Fibroblast of skin of left biceps (primary cell): ENCODE results near the gene ERMARD.

Source experiments
- DNase-seq, 2 experiments: peaks; one replicate each; pipeline ENCODE4 v3.0.0-alpha.2; 2013; ENCODE audit warnings: low read depth in 2 of 2

Gene ERMARD

DNA sequence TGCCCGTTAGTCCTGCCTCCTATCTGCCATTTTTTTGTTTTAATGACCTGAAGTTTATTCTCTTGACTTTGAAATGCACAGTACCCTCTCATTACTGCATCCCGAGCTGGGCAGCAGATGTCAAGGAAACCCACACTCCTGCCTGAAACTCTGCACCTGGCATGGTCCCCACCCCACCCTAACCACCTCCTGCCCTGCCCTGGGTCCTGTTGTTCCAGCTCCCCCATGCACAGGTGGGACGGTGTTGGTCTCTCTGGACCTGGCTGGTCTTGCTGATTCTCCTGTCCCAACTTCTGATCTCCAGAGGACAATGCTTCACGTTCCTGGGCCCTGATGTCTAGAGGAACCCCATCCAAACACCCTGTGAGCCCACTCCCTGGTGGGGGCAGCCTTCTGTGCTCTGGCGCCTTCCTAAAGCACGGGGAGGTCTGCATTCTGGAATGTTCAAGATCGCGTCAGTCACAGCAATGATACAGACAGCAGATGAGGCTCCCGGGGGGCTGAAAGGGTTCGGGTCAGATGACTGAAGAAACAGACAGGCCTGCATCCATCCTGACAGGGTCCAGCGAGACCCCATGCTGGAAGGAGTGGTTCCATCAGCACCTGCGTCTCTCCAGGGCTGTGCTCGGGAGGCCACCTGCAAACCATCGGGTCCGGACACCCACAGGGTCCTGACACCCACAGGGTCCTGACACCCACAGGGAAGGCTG, 73.6 kb downstream of the ERMARD start:
- DNase-seq: no peak

DNA sequence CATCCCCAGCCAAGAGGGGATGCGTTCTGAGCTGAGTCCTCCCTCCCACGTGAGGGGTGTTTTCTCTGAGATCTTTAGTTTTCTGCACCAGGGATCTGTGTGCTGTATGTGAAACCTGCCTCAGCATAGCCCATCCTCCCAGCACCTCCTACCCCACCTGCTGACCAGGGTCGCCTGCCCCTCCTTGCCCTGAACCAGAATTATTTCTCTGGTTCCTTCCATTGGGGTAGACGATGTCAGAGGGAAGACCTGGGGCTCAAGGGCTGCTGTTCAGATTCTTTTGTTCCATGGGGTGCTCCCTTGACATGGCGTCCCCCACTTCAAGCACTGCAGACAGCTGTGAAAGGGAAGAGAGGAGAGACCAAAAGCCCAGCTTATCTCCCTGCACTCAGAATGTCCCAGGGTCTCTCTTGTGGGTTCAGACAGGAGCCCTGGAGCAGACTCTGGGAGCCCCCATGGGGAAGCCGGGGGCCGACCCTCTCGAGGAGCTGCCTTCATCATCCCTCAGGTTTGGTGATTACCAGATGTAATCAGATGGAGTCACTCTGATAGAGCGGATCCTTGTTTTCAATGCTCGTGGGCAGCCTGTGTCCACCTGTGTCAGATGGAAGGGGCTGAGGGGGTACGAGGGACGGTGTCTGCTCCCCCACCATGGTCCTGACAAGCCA, 74.3 kb downstream of the ERMARD start:
- no peak for DNase-seq

DNA sequence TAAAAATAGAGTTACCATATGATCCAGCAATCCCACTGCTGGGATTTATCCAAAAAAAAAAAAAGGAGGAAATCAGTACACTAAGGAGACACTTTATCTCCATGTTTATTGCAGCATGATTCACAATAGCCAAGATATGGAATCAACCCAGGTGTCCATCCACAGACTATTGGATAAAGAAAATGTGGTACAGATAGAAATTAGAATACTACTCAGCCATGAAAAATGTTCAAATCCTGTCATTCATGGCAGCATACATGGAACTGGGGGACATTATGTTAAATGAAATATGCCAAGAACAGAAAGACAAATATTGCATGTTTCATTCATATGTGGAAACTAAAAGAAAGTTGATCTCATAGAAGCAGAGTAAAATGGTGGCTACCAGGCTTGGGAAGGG, 75.3 kb downstream of the ERMARD start:
- DNase-seq: no peak

DNA sequence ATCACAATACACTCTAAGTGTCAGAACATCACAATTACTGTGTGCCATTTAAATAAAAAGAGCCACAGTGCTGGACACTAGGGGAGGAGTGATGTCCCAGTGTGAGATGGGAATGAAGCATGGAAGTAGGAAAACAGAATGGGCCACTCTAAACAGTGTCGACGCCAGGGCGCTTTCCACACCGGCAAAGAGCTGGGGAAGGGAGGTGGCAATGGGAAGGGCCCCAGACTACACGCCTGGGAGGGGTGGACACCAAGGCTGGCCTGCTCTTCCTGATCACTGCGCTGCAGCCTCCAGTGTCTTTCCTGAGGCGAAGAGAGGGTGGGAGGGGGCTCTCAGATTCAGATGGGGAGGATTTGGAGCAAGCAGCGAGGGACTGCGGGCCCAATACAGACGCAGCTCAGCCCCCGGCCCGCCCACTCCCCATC, 75.9 kb downstream of the ERMARD start:
- no peak for DNase-seq

DNA sequence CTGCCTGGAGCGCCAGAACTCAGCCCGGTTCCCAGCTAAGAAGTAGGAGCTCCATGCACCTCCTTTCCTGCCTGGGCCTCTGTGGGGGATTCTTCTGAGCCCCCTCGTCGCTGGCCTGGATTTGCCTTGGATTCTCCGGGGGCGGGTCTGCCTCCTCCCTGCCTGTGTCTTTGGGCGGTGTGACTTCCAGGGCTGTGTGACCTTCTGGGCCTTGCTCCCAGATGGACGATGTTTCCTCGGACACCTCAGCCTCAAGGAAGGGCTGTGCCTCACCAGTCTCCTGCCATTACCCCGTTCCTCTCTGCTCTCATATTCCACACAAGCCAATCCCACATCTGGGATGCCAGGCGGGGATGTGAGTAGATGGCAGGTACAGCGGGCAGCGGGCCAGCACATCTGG, 76.8 kb downstream of the ERMARD start:
- no peak for DNase-seq

DNA sequence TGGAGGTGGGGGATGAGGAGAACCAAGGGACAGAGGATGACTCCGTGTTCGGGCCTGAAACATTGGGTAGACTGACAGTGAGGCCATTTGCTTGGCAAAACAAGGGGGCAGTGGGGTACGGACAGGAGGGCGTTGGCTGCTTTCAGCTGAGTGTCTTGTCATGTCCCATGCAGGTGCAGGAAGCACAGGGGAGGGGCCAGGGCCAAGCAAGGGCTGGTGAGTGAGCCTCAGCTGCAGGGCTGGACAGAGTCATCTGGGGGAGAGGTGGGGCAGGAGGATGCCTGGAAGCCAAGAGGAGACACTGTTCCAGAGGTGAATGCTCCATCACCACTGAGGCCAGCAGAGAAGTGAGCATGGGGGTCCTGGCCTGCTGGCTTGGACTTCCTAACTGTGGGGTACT, 78.4 kb downstream of the ERMARD start:
- no peak for DNase-seq

DNA sequence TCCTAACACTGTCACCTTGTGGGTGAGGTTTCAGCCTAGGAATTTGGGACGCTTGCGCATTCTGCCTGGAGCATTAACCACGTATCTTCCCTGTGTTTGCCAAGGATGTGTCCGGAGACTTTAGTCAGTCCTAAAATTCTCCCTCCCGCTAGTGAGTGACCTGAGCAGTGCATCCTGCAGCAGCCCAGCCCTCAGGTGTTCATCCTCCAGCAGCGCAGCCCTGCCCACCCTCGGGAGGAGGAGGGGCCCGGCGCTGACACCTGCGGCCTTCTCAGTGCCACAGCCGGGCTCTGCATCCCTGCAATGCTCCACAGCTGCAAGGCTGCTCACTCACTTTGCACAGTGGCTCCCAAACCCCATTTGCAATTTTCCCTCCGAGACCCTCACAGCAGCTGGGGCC, 79.5 kb downstream of the ERMARD start:
- no peak for DNase-seq
